ENCODE measurements around the gene TDRD7. TPM values are rescaled to one million over a fixed set of nuclear protein-coding genes. Genes with fewer than 3 reads are reported as not detected.

Gene TDRD7
- total RNA-seq, 1 donor from 2014 or later, result 7.9 TPM

- Histone ChIP-seq H3K4me1 (peaks cover 7% of the 10 kb centered on the region), H3K9me3 (replicated peaks) (no peaks in the 10 kb centered on the region), H3K27me3 (ENCODE audit: low read depth) (peaks cover 54% of the 10 kb centered on the region), H3K27ac (replicated peaks) (no peak overlapping the region), H3K4me3 (no peak overlapping the region), H3K36me3 (peaks cover 1% of the 10 kb centered on the region)
- intact Hi-C loops (cut with micrococcal nuclease), result no loop called here
- TF ChIP-seq CTCF (IDR thresholded peaks at IDR 0.05; ENCODE audit: borderline replicate concordance), result no peak
- no peak for DNase-seq
These were observed 26.2 kb upstream of the TDRD7 start for GRCh38 chr9:97385626-97386264.

GRCh38 chr9:97386265-97386633, 25.6 kb upstream of the TDRD7 start:
- no peaks in the 10 kb centered on the region for H3K9me3 ChIP-seq (replicated peaks)
- DNase-seq, result no peak
- no peaks in the 10 kb centered on the region for H3K36me3 ChIP-seq
- intact Hi-C loops (cut with micrococcal nuclease), result no loop called here
- H3K4me3 ChIP-seq, result no peak overlapping the region
- peaks cover 7% of the 10 kb centered on the region for H3K4me1 ChIP-seq
- no peak for TF ChIP-seq CTCF (IDR thresholded peaks at IDR 0.05; ENCODE audit: borderline replicate concordance)
- H3K27me3 ChIP-seq (ENCODE audit: low read depth), result peaks cover 58% of the 10 kb centered on the region
- H3K27ac ChIP-seq (replicated peaks), result no peak overlapping the region

GRCh38 chr9:97386733-97387503, 25.0 kb upstream of the TDRD7 start:
- Histone ChIP-seq H3K4me1 (peaks cover 7% of the 10 kb centered on the region), H3K36me3 (no peaks in the 10 kb centered on the region), H3K9me3 (replicated peaks) (no peaks in the 10 kb centered on the region), H3K27me3 (ENCODE audit: low read depth) (peaks cover 58% of the 10 kb centered on the region), H3K27ac (replicated peaks) (no peak overlapping the region), H3K4me3 (no peak overlapping the region)
- TF ChIP-seq CTCF (IDR thresholded peaks at IDR 0.05; ENCODE audit: borderline replicate concordance), result peak; percentile 91
- DNase-seq, result peak; percentile 52
- intact Hi-C loops (cut with micrococcal nuclease), result no loop called here

GRCh38 chr9:97387504-97387886, 24.4 kb upstream of the TDRD7 start:
- Histone ChIP-seq H3K27ac (replicated peaks) (no peak overlapping the region), H3K27me3 (ENCODE audit: low read depth) (peaks cover 58% of the 10 kb centered on the region), H3K4me3 (no peak overlapping the region), H3K9me3 (replicated peaks) (no peaks in the 10 kb centered on the region), H3K4me1 (peaks cover 7% of the 10 kb centered on the region), H3K36me3 (no peaks in the 10 kb centered on the region)
- no peak for DNase-seq
- intact Hi-C loops (cut with micrococcal nuclease), result no loop called here
- no peak for TF ChIP-seq CTCF (IDR thresholded peaks at IDR 0.05; ENCODE audit: borderline replicate concordance)

GRCh38 chr9:97387936-97388684, 23.8 kb upstream of the TDRD7 start:
- no peak for DNase-seq
- no peak overlapping the region for H3K4me3 ChIP-seq
- TF ChIP-seq CTCF (IDR thresholded peaks at IDR 0.05; ENCODE audit: borderline replicate concordance), result no peak
- H3K27me3 ChIP-seq (ENCODE audit: low read depth), result peaks cover 58% of the 10 kb centered on the region
- peaks cover 7% of the 10 kb centered on the region for H3K4me1 ChIP-seq
- no peaks in the 10 kb centered on the region for H3K9me3 ChIP-seq (replicated peaks)
- intact Hi-C loops (cut with micrococcal nuclease), result no loop called here
- H3K27ac ChIP-seq (replicated peaks), result no peak overlapping the region
- no peaks in the 10 kb centered on the region for H3K36me3 ChIP-seq
